ENCODE results near the gene MCC.

- TF ChIP-seq SMAD3 (CRISPR knock-in tag; IDR thresholded peaks at IDR 0.05; ENCODE audit: borderline replicate concordance) (no peak), NR2C2 (CRISPR knock-in tag; IDR thresholded peaks at IDR 0.05) (no peak), CTCF (IDR thresholded peaks at IDR 0.05) (no peak), CREB1 (CRISPR knock-in tag; IDR thresholded peaks at IDR 0.05) (no peak), NR3C1 (CRISPR knock-in tag; conservative IDR thresholded peaks at IDR 0.05; ENCODE audit: low read depth) (no peak)
These were observed 147.7 kb downstream of the MCC start for GRCh38 chr5:113340537-113340936.
